Transverse colon (tissue), 4 donors: ENCODE measurements around the gene PALLD. TPM values are rescaled to one million over a fixed set of nuclear protein-coding genes. Genes with fewer than 3 reads are reported as not detected.

Experiments
- DNase-seq: peaks from one replicate; pipeline ENCODE4 v3.0.0-alpha.2; 2019
- H3K27ac ChIP-seq, 4 donors: fragments of 200-600 bp; sonication (generic); 2 replicates each; pipeline ENCODE4 v1.5.1; 2016 to 2018; ENCODE audit warnings: inconsistent platforms in 4 of 4
- H3K27me3 ChIP-seq: fragments of 200-600 bp; sonication (generic); 2 replicates; pipeline ENCODE4 v1.5.1; 2017; ENCODE audit warnings: inconsistent platforms
- H3K36me3 ChIP-seq, 4 donors: fragments of 200-600 bp; sonication (generic); 2 replicates each; pipeline ENCODE4 v1.5.1; 2017 to 2019; ENCODE audit warnings: inconsistent platforms in 4 of 4
- H3K4me1 ChIP-seq, 4 donors: fragments of 200-600 bp; sonication (generic); 2 replicates each; pipeline ENCODE4 v1.5.1; 2017 to 2020; ENCODE audit warnings: inconsistent platforms in 4 of 4
- H3K4me3 ChIP-seq, 4 donors: fragments of 200-600 bp; sonication (generic); 1 replicate in 1 of 4; 2 replicates in 3 of 4; pipeline versions ENCODE4 v1.5.1 to v1.6.1; 2017 to 2019; ENCODE audit warnings: inconsistent platforms in 4 of 4
- H3K9me3 ChIP-seq, 2 donors: fragments of 200-600 bp; sonication (generic); 2 replicates each; pipeline ENCODE4 v1.5.1; 2017 to 2019; ENCODE audit warnings: inconsistent platforms in 2 of 2
- EP300 ChIP-seq: sonication (generic); formaldehyde crosslinking; IDR thresholded peaks from one replicate; pipeline ENCODE4 v1.6.1; 2017; ENCODE audit warnings: antibody characterized with exemption, low read depth
- POLR2A ChIP-seq: fragments of 450-650 bp; IDR thresholded peaks from one replicate; pipeline ENCODE4 v1.6.1; 2016; ENCODE audit warnings: antibody characterized with exemption, mild to moderate bottlenecking, moderate library complexity
- POLR2AphosphoS5 ChIP-seq, 3 donors: sonication (generic); formaldehyde crosslinking; IDR thresholded peaks; one replicate each; pipeline ENCODE4 v1.6.1; 2016; ENCODE audit warnings: antibody characterized with exemption in 3 of 3
- WGBS, 2 donors: methylation state at CpG; one replicate each; pipeline ENCODE4 v1.1.5; 2018; ENCODE audit warnings: low coverage in 1 of 2; 5-methylcytosine and 5-hydroxymethylcytosine counted together
- in situ Hi-C, 4 donors: fragments of 200-750 bp; cut with MboI; loops; one replicate each; pipeline versions ENCODE4 v1.15.0 to v1.15.1; 2017; ENCODE audit warnings: low sequenced_read_pairs in 3 of 4, low pct_ligation_motif_present in 1 of 4, low pct_unique_long_range_greater_than_20kb in 1 of 4
- intact Hi-C: fragments of 100-400 bp; cut with DNase I; formaldehyde crosslinking; loops from one replicate; pipeline ENCODE4 v1.15.1; 2023; ENCODE audit warnings: low total_unique reads
- total RNA-seq, 4 donors: library from RNA; depleted of rRNA; stranded (reverse); fragments of >200 nt; gene quantifications; one replicate each; pipeline ENCODE4 v1.1.0, GENCODE V29; 2016
- TF ChIP-seq, protein P1 (sequence below), 5 experiments: fragments of 200-600 bp in 3 of 5; fragments of 450-650 bp in 2 of 5; sonication (generic) in 3 of 5; IDR thresholded peaks; 1 replicate in 2 of 5; 2 replicates in 3 of 5; pipeline ENCODE4 v1.5.1; 2016 to 2017; ENCODE audit warnings: antibody characterized with exemption in 5 of 5, inconsistent platforms in 3 of 5, mild to moderate bottlenecking in 2 of 5, moderate library complexity in 1 of 5

PALLD gene
- total RNA-seq, 4 donors from 2014 or later = 230 to 309 (median 278) TPM

DNA sequence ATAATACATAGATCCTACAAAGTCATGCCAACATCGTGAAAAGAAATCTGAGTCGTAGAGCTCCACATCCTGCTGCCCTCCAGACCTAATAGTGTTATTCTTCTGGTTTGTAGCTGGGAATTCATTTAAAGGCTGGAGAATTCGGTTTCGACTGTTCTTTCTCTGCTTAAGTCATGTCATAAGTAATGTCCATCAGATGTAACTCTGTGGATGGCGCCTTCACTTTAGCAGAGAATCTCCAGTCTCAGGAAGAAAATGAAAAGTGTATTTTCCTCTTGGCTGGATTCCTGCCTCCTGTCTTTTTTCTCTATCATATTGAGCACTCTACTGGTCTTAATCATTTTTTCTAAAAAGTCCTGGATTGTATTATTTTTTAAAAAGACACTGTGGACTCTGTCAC, 117.0 kb downstream of the PALLD start:
- WGBS, 2 donors = 84 to 91% methylated on average over 5 of the region's 5 CpGs
- Histone ChIP-seq H3K4me1 (no peaks in the 10 kb centered on the region), H3K27ac (no peak overlapping the region), H3K36me3 (no peaks in the 10 kb centered on the region), H3K4me3 (no peak overlapping the region), H3K27me3 (no peaks in the 10 kb centered on the region), H3K9me3 (no peaks in the 10 kb centered on the region)
- in situ Hi-C loops = no loop called here
- no peak for DNase-seq
- intact Hi-C loops = no loop called here
- TF ChIP-seq, protein P1, sequence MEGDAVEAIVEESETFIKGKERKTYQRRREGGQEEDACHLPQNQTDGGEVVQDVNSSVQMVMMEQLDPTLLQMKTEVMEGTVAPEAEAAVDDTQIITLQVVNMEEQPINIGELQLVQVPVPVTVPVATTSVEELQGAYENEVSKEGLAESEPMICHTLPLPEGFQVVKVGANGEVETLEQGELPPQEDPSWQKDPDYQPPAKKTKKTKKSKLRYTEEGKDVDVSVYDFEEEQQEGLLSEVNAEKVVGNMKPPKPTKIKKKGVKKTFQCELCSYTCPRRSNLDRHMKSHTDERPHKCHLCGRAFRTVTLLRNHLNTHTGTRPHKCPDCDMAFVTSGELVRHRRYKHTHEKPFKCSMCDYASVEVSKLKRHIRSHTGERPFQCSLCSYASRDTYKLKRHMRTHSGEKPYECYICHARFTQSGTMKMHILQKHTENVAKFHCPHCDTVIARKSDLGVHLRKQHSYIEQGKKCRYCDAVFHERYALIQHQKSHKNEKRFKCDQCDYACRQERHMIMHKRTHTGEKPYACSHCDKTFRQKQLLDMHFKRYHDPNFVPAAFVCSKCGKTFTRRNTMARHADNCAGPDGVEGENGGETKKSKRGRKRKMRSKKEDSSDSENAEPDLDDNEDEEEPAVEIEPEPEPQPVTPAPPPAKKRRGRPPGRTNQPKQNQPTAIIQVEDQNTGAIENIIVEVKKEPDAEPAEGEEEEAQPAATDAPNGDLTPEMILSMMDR (IDR thresholded peaks at IDR 0.05) = no peak
- TF ChIP-seq EP300 (no peak), POLR2AphosphoS5 (IDR thresholded peaks at IDR 0.05) (no peak), POLR2A (no peak)

DNA sequence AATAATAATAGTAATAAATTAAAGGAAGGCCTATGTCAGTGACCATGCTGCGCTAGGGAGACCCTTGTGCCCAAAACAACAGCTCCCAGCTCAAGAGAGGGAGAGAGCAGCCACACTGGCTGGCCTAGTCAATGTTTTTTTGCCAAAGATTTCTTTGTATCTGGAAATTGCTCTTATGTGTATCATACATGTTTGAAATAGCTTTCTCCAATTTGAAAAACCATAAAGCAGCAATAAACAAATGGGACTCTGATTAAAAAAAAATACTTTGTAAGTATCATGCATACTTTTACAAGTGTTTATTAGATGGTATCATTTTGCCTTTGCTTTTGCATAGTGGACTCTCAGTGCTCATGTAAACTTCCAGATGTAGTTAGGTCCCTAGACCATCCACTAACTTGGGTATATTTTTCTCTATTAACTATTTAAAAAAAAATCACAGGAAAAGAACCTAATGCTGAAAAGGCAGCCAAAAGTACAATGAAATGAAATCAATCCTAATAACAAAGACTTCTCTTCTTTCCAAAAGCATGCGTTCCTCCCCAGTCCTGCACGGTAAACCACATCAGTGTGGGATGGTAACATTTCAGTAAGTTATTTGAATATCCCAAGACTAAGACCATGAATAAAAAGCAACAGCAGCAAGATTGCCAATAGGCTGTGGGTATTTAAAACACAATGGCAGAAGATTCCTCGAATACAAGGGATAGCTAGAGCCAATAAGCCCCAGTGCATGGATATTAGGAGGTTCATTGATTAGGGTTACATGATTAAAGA, 117.6 kb downstream of the PALLD start:
- Histone ChIP-seq H3K4me1 (no peaks in the 10 kb centered on the region), H3K9me3 (no peaks in the 10 kb centered on the region), H3K27ac (no peak overlapping the region), H3K4me3 (no peak overlapping the region), H3K36me3 (no peaks in the 10 kb centered on the region), H3K27me3 (no peaks in the 10 kb centered on the region)
- no peak for DNase-seq
- 87 to 88% methylated on average over 4 of the region's 4 CpGs for WGBS, 2 donors
- TF ChIP-seq EP300 = no peak
- TF ChIP-seq POLR2AphosphoS5 (IDR thresholded peaks at IDR 0.05) = no peak
- TF ChIP-seq, protein P1 (IDR thresholded peaks at IDR 0.05) = no peak
- in situ Hi-C loops = no loop called here
- intact Hi-C loops = no loop called here

DNA sequence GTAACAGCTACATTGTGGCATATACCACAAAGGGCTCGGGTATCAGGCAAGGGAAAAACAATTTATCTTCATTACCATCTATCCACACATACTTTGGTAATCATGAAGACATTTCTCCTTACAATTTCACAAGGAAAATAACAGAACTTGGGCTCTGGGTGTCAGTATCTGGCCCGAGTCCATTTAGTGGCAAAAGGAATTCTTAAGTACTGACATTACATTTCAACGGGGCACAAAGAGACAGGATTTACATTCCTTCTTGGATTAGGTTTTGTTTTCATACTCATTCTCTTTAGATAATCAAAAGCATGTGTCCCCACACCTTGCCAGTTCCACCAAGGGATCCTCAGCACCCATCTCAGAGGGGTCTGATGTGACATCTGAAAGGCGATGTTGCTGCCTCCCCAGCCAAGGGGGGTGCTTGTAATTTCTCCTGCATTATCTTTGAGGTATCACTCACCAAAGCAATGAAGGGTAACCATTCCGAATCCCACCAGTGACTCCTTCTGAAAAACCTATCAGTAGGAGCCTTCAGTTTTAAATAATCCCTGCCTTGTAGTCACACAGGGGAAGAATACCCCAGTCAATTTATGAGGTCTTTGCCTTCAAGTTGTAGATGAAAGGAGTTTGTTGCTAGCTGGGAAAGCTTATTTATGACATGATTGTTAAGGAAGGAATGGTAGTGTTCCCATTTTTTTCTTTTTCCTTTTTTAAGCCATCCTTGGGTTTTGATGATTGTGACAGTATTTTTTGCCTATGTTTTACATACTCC, 118.6 kb downstream of the PALLD start:
- Histone ChIP-seq H3K36me3 (no peaks in the 10 kb centered on the region), H3K4me3 (no peak overlapping the region), H3K27ac (no peak overlapping the region), H3K9me3 (no peaks in the 10 kb centered on the region), H3K4me1 (no peaks in the 10 kb centered on the region), H3K27me3 (no peaks in the 10 kb centered on the region)
- TF ChIP-seq POLR2AphosphoS5 (IDR thresholded peaks at IDR 0.05) = no peak
- no peak for TF ChIP-seq EP300
- TF ChIP-seq, protein P1 (IDR thresholded peaks at IDR 0.05) = no peak
- TF ChIP-seq POLR2A = no peak
- intact Hi-C loops = no loop called here
- 73 to 80% methylated on average over 3 to 5 of the region's 5 CpGs for WGBS, 2 donors
- DNase-seq = no peak
- in situ Hi-C loops = no loop called here

DNA sequence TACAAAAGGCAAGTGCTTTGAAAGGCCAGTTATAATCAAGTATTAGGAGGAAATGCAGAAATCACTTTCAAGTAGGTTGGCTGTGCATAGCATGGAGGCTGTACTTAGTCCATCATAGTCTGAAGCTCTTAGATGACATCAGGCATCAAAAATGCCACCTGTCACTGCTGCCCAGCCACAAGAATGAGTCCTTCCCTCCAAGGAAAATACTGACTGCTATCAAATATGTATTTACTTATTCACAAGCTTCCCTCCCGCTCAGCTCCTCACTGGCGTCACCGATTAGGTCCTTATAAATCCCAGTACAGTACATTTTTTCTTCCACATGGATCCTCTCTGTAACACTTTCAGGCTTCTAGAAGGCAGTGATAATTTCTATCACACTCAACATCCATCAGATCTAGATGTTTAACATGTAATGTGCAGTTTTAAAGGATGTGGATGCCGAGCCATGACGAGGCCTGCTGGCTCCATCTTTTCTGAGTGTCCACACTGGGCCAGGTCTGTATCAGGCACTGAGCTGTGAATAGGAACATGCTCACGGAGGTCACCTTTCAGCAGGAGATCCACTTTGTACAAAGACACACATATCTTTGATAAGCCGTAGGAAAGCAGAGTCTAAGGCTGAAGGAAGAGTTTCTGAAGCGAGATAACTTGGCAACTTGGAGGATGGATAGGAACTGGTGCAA, 121.9 kb downstream of the PALLD start:
- TF ChIP-seq, protein P1 (IDR thresholded peaks at IDR 0.05) = no peak
- TF ChIP-seq POLR2A (no peak), EP300 (no peak), POLR2AphosphoS5 (IDR thresholded peaks at IDR 0.05) (no peak)
- 94 to 98% methylated on average over 6 to 8 of the region's 8 CpGs for WGBS, 2 donors
- H3K27me3 ChIP-seq = no peaks in the 10 kb centered on the region
- H3K4me3 ChIP-seq = no peak overlapping the region
- H3K9me3 ChIP-seq = no peaks in the 10 kb centered on the region
- in situ Hi-C loops = no loop called here
- intact Hi-C loops = no loop called here
- peaks cover 0 to 5% (median 0%) of the 10 kb centered on the region in 4 donors for H3K4me1 ChIP-seq
- H3K27ac ChIP-seq = no peak overlapping the region
- H3K36me3 ChIP-seq = no peaks in the 10 kb centered on the region
- DNase-seq = no peak
